ENCODE results near the gene SECTM1.

SECTM1 gene

GRCh38 chr17:82315703-82316358 lies 17.7 kb downstream of the SECTM1 start:
- DNase-seq (ENCODE audit: low read depth) = no peak

GRCh38 chr17:82314727-82315605 lies 18.6 kb downstream of the SECTM1 start:
- no peak for DNase-seq (ENCODE audit: low read depth)

- DNase-seq (ENCODE audit: low read depth) = no peak
Observed at GRCh38 chr17:82314012-82314726, 19.4 kb downstream of the SECTM1 start.

GRCh38 chr17:82313195-82314011 lies 20.2 kb downstream of the SECTM1 start:
- DNase-seq (ENCODE audit: low read depth) = no peak

GRCh38 chr17:82311971-82312370 lies 21.6 kb downstream of the SECTM1 start:
- DNase-seq (ENCODE audit: low read depth) = no peak

- DNase-seq (ENCODE audit: low read depth) = no peak
Observed at GRCh38 chr17:82310877-82311276, 22.7 kb downstream of the SECTM1 start.

DNA sequence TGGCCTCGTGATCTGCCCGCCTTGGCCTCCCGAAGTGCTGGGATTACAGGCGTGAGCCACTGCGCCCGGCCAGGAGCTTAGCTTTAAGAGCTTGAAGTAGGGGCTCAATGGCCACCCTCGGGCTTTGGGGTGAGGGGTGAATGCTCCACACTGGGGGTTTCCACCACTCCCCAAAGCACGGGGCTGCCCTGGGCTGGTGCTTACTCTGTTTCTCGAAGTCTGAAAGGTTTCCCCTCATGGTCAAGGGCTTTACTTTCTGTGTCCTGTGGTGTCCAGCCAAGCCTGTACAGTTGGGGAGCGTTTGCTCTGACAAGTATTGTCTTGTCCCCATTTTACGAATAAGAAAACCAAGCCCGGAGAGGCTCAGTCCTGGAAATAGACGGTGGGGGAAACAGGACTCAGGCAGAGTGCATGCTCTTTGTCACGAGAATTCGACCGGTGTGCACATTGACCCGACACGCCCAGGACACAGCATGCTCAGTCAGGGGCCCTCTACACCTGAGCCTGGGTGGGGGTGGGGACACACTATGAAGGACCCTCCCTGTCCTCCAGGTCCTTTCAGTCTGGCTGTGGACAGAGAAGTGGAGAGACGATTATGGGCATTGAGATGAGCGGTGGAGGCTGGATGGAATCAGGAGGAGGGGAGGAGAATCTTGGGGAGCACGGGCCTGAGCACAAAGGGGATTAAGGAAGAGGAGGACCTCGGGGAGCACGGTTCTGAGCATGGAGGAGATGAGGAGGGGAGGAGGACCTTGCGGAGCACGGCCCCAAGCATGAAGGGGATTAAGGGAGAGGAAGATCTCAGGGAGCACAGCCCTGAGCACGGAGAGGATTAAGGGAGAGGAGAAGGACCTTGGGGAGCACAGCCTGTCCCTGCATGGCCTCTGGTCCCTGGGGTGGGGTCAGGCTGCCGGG lies 23.7 kb downstream of the SECTM1 start:
- DNase-seq (ENCODE audit: low read depth) = no peak

- DNase-seq (ENCODE audit: low read depth) = no peak
Observed at GRCh38 chr17:82305727-82306300, 27.8 kb downstream of the SECTM1 start.

- DNase-seq (ENCODE audit: low read depth) = no peak
Observed at GRCh38 chr17:82304826-82305726, 28.5 kb downstream of the SECTM1 start.

DNA sequence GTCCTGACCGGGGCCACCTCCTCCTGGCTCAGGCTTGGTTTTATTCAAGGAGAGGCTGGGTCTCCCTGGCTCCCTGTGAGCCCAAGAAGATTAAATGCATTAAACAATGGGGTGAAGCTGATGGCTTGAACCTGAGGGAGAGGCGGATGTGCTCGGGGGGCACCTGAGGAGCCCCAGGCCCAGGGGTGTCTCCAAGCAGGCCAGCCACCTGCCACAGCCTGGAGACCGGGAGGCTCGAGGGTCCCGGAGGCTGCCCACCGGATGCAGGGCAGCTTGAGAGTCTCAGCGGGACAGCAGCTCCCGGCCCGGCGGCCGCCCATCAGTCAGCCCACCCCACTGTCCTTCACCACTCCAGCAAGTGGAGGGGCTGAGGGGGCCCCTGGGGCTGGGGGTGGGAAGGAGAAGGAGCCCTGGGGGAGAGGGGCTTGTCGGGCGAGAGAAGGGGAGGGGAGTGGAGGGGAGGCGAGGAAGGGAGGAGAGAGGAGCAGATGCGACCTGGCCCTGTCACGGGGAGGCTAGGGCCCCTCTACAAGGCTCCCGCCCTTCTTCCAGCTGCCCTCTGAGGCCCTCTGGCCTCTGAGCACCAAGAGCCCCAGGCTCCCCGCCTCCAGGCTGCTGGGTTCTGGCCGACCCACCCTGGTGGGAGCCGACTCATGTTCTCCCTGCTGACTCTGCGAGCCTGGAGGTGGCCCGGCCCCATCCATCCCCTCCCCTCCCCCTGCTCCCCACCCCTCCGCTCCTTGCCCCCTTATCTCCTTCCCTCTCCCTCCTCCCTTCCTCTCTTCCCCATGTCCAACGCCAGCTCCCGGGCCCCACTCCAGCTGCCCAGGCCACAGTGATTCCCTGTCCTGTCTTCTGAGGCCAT lies 29.4 kb downstream of the SECTM1 start:
- no peak for DNase-seq (ENCODE audit: low read depth)

- no peak for DNase-seq (ENCODE audit: low read depth)
Observed at GRCh38 chr17:82302991-82303943, 30.3 kb downstream of the SECTM1 start.

GRCh38 chr17:82302568-82302963 lies 31.0 kb downstream of the SECTM1 start:
- no peak for DNase-seq (ENCODE audit: low read depth)

DNA sequence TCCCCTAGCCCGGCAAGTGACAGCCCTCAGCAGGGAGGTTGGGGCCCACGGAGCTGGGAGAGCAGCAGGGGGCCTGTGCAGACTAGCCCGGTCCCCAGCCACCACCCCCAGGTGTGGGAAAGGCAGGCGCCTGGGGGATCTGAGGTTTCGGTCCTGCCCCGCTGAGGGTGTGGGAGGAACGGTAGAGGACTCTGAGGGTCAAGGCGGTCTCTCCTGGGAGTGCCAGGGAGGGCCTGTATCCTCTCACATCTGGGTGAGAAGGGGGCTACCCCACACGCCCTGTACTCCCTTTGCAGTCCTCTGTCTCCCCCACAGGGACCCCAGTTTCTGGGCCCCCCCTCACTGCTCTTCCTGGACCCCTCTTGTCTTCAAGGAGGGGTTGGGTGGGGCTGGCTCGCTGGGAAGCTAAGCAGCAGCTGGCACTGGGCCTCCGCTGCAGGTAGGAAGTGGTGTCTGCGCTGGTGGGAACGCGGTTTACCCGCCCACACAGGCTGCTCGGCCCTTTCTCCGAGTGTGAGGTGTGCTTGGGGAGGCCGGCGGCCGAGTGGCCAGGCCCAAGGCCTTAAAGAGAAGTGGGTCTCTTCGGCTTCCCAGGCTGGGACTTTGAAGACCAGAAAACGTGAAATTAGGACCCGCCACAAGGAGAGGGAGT lies 31.5 kb downstream of the SECTM1 start:
- DNase-seq (ENCODE audit: low read depth) = no peak

GRCh38 chr17:82301300-82301915 lies 32.2 kb downstream of the SECTM1 start:
- DNase-seq (ENCODE audit: low read depth) = no peak

DNA sequence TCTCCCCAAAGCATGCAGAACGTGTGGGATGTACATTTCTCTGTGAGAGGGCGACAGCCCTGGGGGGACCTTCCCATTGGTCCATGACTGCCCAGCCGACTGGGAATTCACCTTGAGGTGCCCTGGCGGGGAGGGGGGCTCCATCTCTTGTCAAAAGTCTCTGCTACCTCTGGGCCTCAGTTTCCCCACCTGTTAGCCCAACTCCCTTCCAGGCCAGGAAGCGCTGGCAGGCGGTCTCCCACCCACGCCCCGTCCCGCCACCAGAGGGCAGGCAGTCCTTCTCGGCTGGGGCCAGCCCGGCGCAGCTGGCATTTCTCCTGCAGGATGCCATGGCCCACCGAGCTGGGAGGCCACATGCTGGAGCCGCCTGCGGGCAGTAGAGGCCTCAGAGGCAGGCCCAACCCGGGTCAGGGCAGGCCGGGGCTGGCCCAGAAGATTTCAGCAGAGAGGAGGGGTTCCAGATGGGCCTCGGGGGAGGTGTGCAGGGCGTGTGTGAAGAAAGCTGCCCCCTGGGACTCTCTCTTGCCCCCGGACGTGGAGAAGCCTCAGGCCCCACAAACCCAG lies 32.8 kb downstream of the SECTM1 start:
- DNase-seq (ENCODE audit: low read depth) = no peak

GRCh38 chr17:82300228-82300627 lies 33.3 kb downstream of the SECTM1 start:
- DNase-seq (ENCODE audit: low read depth) = no peak
